Astrocyte (in vitro differentiated cells and primary cell): Measurements from ENCODE around the gene MTCH2. TPM values are rescaled to one million over a fixed set of nuclear protein-coding genes. Genes with fewer than 3 reads are reported as not detected.

Experiments used
- DNase-seq: peaks from one replicate; pipeline ENCODE4 v3.0.0-alpha.2; 2010; ENCODE audit warnings: low read depth
- FAIRE-seq: peaks from 2 replicates; lab custom pipeline; 2011; peaks lifted over from hg19 to GRCh38; lab: Jason Lieb, UNC
- H2AFZ ChIP-seq: 2 replicates; pipeline ENCODE4 v1.6.0; 2012; ENCODE audit warnings: low read depth, low read length, inconsistent platforms
- H3K27ac ChIP-seq: 2 replicates; pipeline ENCODE4 v1.5.1; 2011; ENCODE audit warnings: low read depth, low read length, inconsistent platforms
- H3K27me3 ChIP-seq: 2 replicates; pipeline ENCODE4 v1.6.0; 2011; ENCODE audit warnings: low read length, inconsistent platforms; ENCODE audit not compliant: insufficient read depth
- H3K36me3 ChIP-seq: 2 replicates; pipeline ENCODE4 v1.5.1; 2011; ENCODE audit warnings: low read length, inconsistent platforms; ENCODE audit not compliant: insufficient read depth
- H3K4me1 ChIP-seq: 2 replicates; pipeline ENCODE4 v1.5.1; 2011; ENCODE audit warnings: low read length, inconsistent platforms; ENCODE audit not compliant: insufficient read depth
- H3K4me2 ChIP-seq: 2 replicates; pipeline ENCODE4 v1.6.0; 2012; ENCODE audit warnings: low read length, inconsistent platforms
- H3K4me3 ChIP-seq: 2 replicates; pipeline ENCODE4 v1.5.1; 2011; ENCODE audit warnings: low read depth, mild to moderate bottlenecking, low read length, inconsistent platforms; ENCODE audit not compliant: insufficient read depth
- H3K79me2 ChIP-seq: 2 replicates; pipeline ENCODE4 v1.6.0; 2012; ENCODE audit warnings: mild to moderate bottlenecking, low read length, inconsistent platforms; ENCODE audit not compliant: insufficient read depth
- H3K9ac ChIP-seq: 2 replicates; pipeline ENCODE4 v1.6.0; 2012; ENCODE audit warnings: mild to moderate bottlenecking, low read length, inconsistent platforms
- H3K9me3 ChIP-seq: 2 replicates; pipeline ENCODE4 v1.5.1; 2012; ENCODE audit warnings: low read depth, mild to moderate bottlenecking, low read length, inconsistent platforms; ENCODE audit not compliant: insufficient read depth
- H4K20me1 ChIP-seq: 2 replicates; pipeline ENCODE4 v1.6.0; 2012; ENCODE audit warnings: low read length, inconsistent platforms; ENCODE audit not compliant: insufficient read depth
- H3K27ac Mint-ChIP-seq: one replicate; pipeline ENCODE4 v1.8.0; 2021; ENCODE audit warnings: mild to moderate bottlenecking, mixed read lengths; ENCODE audit not compliant: unreplicated experiment
- H3K27me3 Mint-ChIP-seq: one replicate; pipeline ENCODE4 v1.8.0; 2021; ENCODE audit warnings: low read depth, mixed read lengths; ENCODE audit not compliant: unreplicated experiment
- H3K36me3 Mint-ChIP-seq: one replicate; pipeline ENCODE4 v1.8.0; 2021; ENCODE audit warnings: low read depth, mixed read lengths; ENCODE audit not compliant: unreplicated experiment
- H3K4me1 Mint-ChIP-seq: one replicate; pipeline ENCODE4 v1.8.0; 2021; ENCODE audit warnings: low read depth, mixed read lengths; ENCODE audit not compliant: unreplicated experiment
- H3K4me3 Mint-ChIP-seq: one replicate; pipeline ENCODE4 v1.8.0; 2021; ENCODE audit warnings: mild to moderate bottlenecking, moderate library complexity, mixed read lengths; ENCODE audit not compliant: unreplicated experiment
- H3K9me3 Mint-ChIP-seq: one replicate; pipeline ENCODE4 v1.8.0; 2021; ENCODE audit warnings: mild to moderate bottlenecking, mixed read lengths; ENCODE audit not compliant: unreplicated experiment
- EZH2 ChIP-seq: IDR thresholded peaks from 2 replicates; pipeline ENCODE4 v1.6.1; 2012; ENCODE audit warnings: mild to moderate bottlenecking, low read length, inconsistent platforms; ENCODE audit not compliant: insufficient read depth
- total RNA-seq: library from RNA; stranded (reverse); gene quantifications from 2 replicates; pipeline ENCODE4 v1.2.1, GENCODE V29; 2021
- TF ChIP-seq, protein P1 (sequence below): IDR thresholded peaks from 2 replicates; pipeline ENCODE4 v1.5.1; 2011; ENCODE audit warnings: low read depth, mild to moderate bottlenecking, inconsistent platforms, low read length, moderate library complexity; ENCODE audit not compliant: insufficient read depth

MTCH2 gene
- total RNA-seq, 1 donor from 2014 or later, result 103 TPM

DNA sequence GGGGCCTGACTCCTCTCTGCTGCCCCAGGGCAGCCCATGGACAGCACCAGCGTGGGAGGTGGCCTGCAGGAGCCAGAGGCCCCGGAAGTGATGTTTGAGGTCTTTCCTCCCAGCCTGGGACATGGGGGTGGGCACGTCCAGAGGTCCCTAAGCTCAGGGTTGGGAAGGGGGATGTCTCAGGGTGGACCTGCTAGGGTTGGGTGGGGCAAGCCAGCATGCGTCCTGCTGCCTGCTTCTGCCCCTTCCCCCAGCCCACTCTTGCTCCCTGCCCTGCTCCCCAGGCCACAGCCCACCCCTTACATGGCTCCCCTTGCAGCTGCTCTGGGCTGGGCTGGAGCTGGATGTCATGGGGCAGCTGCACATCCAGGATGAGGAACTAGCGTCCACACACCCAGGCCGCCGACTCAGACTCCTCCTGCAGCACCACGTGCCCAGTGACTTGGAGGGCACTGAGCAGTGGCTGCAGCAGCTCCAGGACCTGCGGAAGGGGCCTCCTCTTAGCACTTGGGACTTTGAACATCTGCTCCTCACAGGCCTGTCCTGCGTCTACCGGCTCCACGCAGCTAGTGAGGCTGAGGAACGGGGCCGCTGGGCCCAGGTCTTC, 54.5 kb downstream of the MTCH2 start:
- Histone ChIP-seq H3K27me3 (peaks cover 11% of the 10 kb centered on the region), H3K27ac (no peak overlapping the region), H3K36me3 (peaks cover 8% of the 10 kb centered on the region), H4K20me1 (peaks cover 11% of the 10 kb centered on the region), H3K4me1 (no peaks in the 10 kb centered on the region), H3K9ac (no peak overlapping the region), H3K79me2 (no peaks in the 10 kb centered on the region), H2AFZ (no peak overlapping the region), H3K9me3 (no peaks in the 10 kb centered on the region), H3K4me2 (no peak overlapping the region), H3K4me3 (no peak overlapping the region)
- H3K9me3 Mint-ChIP-seq, result no peaks in the 10 kb centered on the region
- DNase-seq, result no peak
- no peak overlapping the region for H3K27ac Mint-ChIP-seq
- peaks cover 14% of the 10 kb centered on the region for H3K27me3 Mint-ChIP-seq
- H3K36me3 Mint-ChIP-seq, result peaks cover 22% of the 10 kb centered on the region
- H3K4me1 Mint-ChIP-seq, result no peaks in the 10 kb centered on the region
- TF ChIP-seq, protein P1, sequence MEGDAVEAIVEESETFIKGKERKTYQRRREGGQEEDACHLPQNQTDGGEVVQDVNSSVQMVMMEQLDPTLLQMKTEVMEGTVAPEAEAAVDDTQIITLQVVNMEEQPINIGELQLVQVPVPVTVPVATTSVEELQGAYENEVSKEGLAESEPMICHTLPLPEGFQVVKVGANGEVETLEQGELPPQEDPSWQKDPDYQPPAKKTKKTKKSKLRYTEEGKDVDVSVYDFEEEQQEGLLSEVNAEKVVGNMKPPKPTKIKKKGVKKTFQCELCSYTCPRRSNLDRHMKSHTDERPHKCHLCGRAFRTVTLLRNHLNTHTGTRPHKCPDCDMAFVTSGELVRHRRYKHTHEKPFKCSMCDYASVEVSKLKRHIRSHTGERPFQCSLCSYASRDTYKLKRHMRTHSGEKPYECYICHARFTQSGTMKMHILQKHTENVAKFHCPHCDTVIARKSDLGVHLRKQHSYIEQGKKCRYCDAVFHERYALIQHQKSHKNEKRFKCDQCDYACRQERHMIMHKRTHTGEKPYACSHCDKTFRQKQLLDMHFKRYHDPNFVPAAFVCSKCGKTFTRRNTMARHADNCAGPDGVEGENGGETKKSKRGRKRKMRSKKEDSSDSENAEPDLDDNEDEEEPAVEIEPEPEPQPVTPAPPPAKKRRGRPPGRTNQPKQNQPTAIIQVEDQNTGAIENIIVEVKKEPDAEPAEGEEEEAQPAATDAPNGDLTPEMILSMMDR, result no peak
- no peak for TF ChIP-seq EZH2
- FAIRE-seq, result no peak
- no peak overlapping the region for H3K4me3 Mint-ChIP-seq

DNA sequence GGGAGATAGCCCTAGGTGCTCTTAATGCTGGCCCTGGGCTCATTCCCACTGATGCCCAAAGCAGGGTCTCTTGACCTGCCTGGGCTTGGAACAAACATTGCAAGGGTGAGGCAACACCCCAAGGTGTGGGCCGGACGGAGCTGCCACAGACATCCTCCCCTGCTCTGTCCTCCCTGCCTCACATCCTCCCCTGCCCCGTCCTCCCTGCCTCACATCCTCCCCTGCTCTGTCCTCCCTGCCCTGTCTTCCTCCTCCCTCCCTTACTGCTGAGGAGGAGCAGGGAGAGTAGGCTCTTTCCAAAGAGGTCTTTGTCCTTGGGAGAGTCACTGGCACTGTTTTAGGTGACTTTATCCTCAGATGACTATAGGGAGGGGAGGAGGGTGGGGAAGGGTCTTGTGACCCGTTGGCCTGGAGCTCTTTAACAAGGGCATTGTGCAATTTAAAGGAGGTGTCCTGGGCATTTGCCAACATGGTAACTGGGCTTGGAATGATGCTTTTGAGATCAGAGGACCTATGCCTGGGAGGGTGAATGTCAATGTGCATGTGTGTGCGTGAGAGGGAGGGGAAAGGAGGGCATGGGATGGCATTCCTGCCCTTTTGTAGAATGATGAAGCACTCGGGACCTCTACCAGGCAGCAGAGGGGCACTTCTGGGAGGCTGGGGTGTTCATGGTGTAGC, 55.2 kb downstream of the MTCH2 start:
- Mint-ChIP-seq H3K27me3 (peaks cover 8% of the 10 kb centered on the region), H3K4me3 (no peak overlapping the region), H3K4me1 (no peaks in the 10 kb centered on the region), H3K36me3 (peaks cover 26% of the 10 kb centered on the region), H3K9me3 (no peaks in the 10 kb centered on the region), H3K27ac (no peak overlapping the region)
- no peaks in the 10 kb centered on the region for H3K4me1 ChIP-seq
- peaks cover 5% of the 10 kb centered on the region for H3K27me3 ChIP-seq
- H3K9ac ChIP-seq, result no peak overlapping the region
- peaks cover 11% of the 10 kb centered on the region for H4K20me1 ChIP-seq
- no peak for TF ChIP-seq EZH2
- TF ChIP-seq, protein P1, result no peak
- FAIRE-seq (no peak), DNase-seq (no peak)
- H2AFZ ChIP-seq, result no peak overlapping the region
- peaks cover 12% of the 10 kb centered on the region for H3K36me3 ChIP-seq
- no peaks in the 10 kb centered on the region for H3K9me3 ChIP-seq
- no peak overlapping the region for H3K4me2 ChIP-seq
- no peaks in the 10 kb centered on the region for H3K79me2 ChIP-seq
- H3K27ac ChIP-seq, result no peak overlapping the region
- H3K4me3 ChIP-seq, result no peak overlapping the region
